K562 (cell line): ENCODE data around the gene NDST1.

Experiments used
- BACH1 ChIP-seq: fragments of 200-800 bp; sonication (Bioruptor generic); IDR thresholded peaks from 2 replicates; pipeline ENCODE4 v1.6.1; 2016; ENCODE audit warnings: missing genetic modification characterization, missing compliant biosample characterization
- ETV6 ChIP-seq, 3 experiments: fragments of 150-350 bp in 1 of 3; sonication (generic) in 1 of 3; formaldehyde crosslinking in 1 of 3; IDR thresholded peaks; 2 replicates each; pipeline versions ENCODE4 v1.6.1 to v1.8.0; 2014 to 2022; ENCODE audit warnings: borderline replicate concordance in 2 of 3, low read depth in 2 of 3, antibody characterized with exemption in 1 of 3, low read length in 1 of 3, mild to moderate bottlenecking in 1 of 3, missing genetic modification reagents in 1 of 3
- EZH2 ChIP-seq: IDR thresholded peaks from 2 replicates; pipeline ENCODE4 v1.6.1; 2012; ENCODE audit warnings: low read depth, mild to moderate bottlenecking, inconsistent platforms, low read length, borderline replicate concordance
- JUND ChIP-seq, 2 experiments: IDR thresholded peaks; 2 replicates in 1 of 2; 3 replicates in 1 of 2; pipeline ENCODE4 v1.6.1; 2011; ENCODE audit warnings: borderline replicate concordance in 2 of 2, low read depth in 2 of 2, low read length in 2 of 2, improper control_type of control experiment in 1 of 2, missing biosample characterization in 1 of 2, missing genetic modification characterization in 1 of 2, missing genetic modification reagents in 1 of 2
- L3MBTL2 ChIP-seq: fragments of 450-650 bp; IDR thresholded peaks from 2 replicates; pipeline ENCODE4 v1.6.1; 2016; ENCODE audit warnings: mild to moderate bottlenecking, moderate library complexity
- NFRKB ChIP-seq: fragments of 450-650 bp; IDR thresholded peaks from 2 replicates; pipeline ENCODE4 v1.6.1; 2016; ENCODE audit warnings: low read depth
- POLR2A ChIP-seq: fragments of 450-650 bp; conservative IDR thresholded peaks from 2 replicates; pipeline ENCODE4 v1.6.1; 2016
- TRIM28 ChIP-seq: fragments of 450-650 bp; IDR thresholded peaks from 2 replicates; pipeline ENCODE4 v1.6.1; 2017
- YY1 ChIP-seq, 3 experiments: IDR thresholded peaks; 2 replicates each; pipeline ENCODE4 v1.6.1; 2011; ENCODE audit warnings: low read length in 2 of 3, mild to moderate bottlenecking in 2 of 3, moderate library complexity in 2 of 3, borderline replicate concordance in 1 of 3, control low read depth in 1 of 3, low read depth in 1 of 3; ENCODE audit not compliant: insufficient read depth in 3 of 3, insufficient replicate concordance in 2 of 3, control insufficient read depth in 1 of 3, insufficient read length in 1 of 3; ENCODE audit errors: extremely low read depth in 1 of 3
- TF ChIP-seq, protein P1 (sequence below), 3 experiments: IDR thresholded peaks in 2 of 3; conservative IDR thresholded peaks in 1 of 3; 2 replicates each; pipeline ENCODE4 v1.5.1; 2011 to 2012; ENCODE audit warnings: low read length in 3 of 3, mild to moderate bottlenecking in 3 of 3, control low read depth in 2 of 3, improper control_type of control experiment in 1 of 3, inconsistent platforms in 1 of 3, low read depth in 1 of 3, mixed read lengths in 1 of 3, moderate library complexity in 1 of 3; ENCODE audit not compliant: insufficient read depth in 2 of 3
- TF ChIP-seq, protein P2 (sequence below): sonication (generic); formaldehyde crosslinking; IDR thresholded peaks from 2 replicates; pipeline ENCODE4 v1.9.0; 2022; ENCODE audit warnings: mild to moderate bottlenecking, missing genetic modification reagents
- TF ChIP-seq, protein P3 (sequence below): fragments of 450-650 bp; IDR thresholded peaks from 2 replicates; pipeline ENCODE4 v1.6.1; 2014; ENCODE audit warnings: low read depth, mild to moderate bottlenecking, moderate library complexity, borderline replicate concordance

DNA sequence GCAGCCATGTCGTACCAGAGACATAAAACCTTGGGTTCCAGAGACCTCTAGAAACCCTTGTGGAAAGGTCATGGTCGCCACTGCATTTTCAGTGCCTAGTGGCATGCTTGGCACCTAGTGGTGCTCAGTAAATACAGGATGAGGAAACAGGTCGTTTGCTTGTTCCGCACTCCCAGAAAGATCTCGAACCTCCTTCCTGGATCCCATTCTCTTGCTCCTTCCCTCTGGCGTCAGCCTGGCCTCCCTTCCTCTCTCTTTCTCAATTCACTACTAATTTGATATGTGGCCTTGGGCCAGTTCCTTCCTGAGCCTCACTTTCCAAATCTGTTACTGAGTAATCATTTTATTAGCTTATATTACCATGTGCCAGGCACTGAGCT lies 4.4 kb downstream of the NDST1 start:
- TF ChIP-seq TRIM28: no peak
- TF ChIP-seq, protein P1, sequence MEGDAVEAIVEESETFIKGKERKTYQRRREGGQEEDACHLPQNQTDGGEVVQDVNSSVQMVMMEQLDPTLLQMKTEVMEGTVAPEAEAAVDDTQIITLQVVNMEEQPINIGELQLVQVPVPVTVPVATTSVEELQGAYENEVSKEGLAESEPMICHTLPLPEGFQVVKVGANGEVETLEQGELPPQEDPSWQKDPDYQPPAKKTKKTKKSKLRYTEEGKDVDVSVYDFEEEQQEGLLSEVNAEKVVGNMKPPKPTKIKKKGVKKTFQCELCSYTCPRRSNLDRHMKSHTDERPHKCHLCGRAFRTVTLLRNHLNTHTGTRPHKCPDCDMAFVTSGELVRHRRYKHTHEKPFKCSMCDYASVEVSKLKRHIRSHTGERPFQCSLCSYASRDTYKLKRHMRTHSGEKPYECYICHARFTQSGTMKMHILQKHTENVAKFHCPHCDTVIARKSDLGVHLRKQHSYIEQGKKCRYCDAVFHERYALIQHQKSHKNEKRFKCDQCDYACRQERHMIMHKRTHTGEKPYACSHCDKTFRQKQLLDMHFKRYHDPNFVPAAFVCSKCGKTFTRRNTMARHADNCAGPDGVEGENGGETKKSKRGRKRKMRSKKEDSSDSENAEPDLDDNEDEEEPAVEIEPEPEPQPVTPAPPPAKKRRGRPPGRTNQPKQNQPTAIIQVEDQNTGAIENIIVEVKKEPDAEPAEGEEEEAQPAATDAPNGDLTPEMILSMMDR (IDR thresholded peaks at IDR 0.05 in 2 of 3, conservative IDR thresholded peaks at IDR 0.05 in 1 of 3; ENCODE audit: insufficient read depth in 2 of 3, low read depth in 1 of 3, low read length in 3 of 3): no peak
- TF ChIP-seq YY1 (IDR thresholded peaks at IDR 0.05; ENCODE audit: borderline replicate concordance in 1 of 3, control insufficient read depth in 1 of 3, extremely low read depth in 1 of 3, insufficient read depth in 3 of 3, insufficient read length in 1 of 3, insufficient replicate concordance in 2 of 3, low read depth in 1 of 3, low read length in 2 of 3): no peak
- no peak for TF ChIP-seq EZH2
- TF ChIP-seq, protein P2, sequence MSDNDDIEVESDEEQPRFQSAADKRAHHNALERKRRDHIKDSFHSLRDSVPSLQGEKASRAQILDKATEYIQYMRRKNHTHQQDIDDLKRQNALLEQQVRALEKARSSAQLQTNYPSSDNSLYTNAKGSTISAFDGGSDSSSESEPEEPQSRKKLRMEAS (CRISPR knock-in tag): no peak
- TF ChIP-seq NFRKB: no peak
- TF ChIP-seq ETV6 (IDR thresholded peaks at IDR 0.05; ENCODE audit: borderline replicate concordance in 1 of 2, low read depth in 2 of 2, low read length in 1 of 2): no peak
- TF ChIP-seq ETV6 (CRISPR knock-in tag; IDR thresholded peaks at IDR 0.05; ENCODE audit: borderline replicate concordance): no peak
- TF ChIP-seq, protein P3, sequence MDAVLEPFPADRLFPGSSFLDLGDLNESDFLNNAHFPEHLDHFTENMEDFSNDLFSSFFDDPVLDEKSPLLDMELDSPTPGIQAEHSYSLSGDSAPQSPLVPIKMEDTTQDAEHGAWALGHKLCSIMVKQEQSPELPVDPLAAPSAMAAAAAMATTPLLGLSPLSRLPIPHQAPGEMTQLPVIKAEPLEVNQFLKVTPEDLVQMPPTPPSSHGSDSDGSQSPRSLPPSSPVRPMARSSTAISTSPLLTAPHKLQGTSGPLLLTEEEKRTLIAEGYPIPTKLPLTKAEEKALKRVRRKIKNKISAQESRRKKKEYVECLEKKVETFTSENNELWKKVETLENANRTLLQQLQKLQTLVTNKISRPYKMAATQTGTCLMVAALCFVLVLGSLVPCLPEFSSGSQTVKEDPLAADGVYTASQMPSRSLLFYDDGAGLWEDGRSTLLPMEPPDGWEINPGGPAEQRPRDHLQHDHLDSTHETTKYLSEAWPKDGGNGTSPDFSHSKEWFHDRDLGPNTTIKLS: no peak
- TF ChIP-seq L3MBTL2: no peak
- TF ChIP-seq JUND (IDR thresholded peaks at IDR 0.05; ENCODE audit: borderline replicate concordance, low read depth, low read length): no peak
- no peak for TF ChIP-seq JUND (tag; IDR thresholded peaks at IDR 0.05; ENCODE audit: borderline replicate concordance, low read depth, low read length)
- TF ChIP-seq POLR2A: no peak
- no peak for TF ChIP-seq BACH1 (tag)
